CD4-positive, alpha-beta T cell treated with Interferon alpha-2 for 1 hour (primary cell): ENCODE measurements around the gene RGL3.
"Not testable (repeated sequence)": the region's sequence is repeated elsewhere in the genome, so short reads cannot be mapped to it uniquely, and the experiment has no call there.

Source experiments
- DNase-seq, 2 donors: peaks; one replicate each; pipeline ENCODE4 v3.0.0-alpha.2; 2020 to 2022

RGL3 gene

DNA sequence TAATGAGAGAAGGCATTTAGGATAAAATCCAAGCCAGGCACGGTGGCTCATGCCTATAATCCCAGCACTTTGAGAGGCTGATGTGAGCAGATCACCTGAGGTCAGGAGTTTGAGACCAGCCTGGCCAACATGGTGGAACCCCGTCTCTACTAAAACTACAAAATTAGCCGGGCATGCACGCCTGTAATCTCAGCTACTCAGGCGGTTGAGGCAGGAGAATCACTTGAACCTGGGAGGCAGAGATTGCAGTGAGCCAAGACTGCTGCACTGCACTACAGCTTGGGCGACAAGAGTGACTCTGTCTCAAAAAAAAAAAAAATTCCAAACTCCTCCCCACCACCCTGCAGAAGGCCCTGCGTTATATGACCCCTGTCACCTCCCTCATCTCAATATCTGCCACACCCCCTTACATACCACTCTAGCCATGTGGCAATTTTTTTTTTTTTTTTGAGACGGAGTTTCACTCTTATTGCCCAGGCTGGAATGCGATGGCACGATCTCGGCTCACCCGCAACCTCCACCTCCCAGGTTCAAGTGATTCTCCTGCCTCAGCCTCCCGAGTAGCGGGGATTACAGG lies 39.8 kb downstream of the RGL3 start:
- not testable (repeated sequence) for DNase-seq

DNA sequence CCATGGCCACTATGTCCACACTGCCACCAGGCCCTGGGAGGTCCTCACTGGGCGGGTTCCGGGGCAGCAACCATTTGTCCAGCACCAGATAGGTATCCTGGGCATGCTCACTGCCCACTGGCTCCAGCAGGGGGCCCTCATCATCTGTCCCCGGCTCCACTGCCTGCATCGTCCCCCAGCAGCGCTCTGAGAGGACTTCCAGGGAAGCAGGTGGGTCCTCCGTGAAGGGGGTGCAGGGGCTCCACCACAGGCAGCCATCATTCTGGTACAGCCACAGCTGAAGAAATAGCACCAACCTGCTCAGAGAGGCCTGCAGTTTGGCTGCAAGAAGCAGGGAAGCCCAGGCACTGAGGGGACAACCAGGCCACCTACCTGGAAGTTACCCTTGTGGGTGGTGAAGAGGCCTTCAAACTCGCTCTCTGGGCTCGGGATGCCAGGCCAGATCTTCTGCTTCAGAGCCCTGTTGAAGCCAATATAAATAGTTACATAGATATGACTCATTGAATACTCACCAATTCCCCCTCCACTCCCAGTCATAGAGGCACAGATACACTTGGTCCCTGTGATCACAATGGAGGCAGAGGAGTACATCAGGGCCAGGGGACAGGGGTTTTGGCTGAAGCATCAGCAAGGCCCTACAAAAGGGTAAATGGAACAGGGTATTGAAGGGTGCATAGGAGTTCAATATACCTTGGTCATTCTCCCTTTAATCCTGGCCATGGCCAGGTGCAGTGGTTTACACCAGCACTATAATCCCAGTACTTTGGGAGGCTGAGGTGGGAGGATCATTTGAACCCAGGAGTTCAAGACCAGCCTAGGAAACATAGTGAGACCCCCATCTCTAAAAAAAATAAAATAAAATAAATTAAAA lies 40.6 kb downstream of the RGL3 start:
- peak in 1 of 2 donors; percentile 8 for DNase-seq

GRCh38 chr19:11377756-11378155 lies 41.4 kb downstream of the RGL3 start:
- DNase-seq, result no peak

DNA sequence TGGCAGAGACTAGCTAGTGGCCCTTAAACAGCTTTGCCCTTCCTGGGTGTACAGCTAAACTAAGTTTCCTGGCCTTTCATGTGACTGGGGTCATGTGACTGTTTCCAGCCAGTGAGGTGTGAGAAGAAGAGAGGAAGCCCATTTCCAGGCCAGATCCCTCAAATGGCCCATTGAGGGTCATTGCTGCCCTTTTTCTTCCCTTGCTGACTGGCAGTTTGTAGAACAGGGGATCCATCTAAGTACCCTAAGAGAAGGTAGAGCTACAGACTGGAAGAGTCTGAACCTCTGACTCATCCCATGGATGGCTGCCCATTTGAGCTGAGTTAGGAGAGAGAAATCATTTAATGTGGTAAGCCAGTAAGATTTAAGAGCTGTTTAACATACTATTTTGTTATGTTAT lies 41.9 kb downstream of the RGL3 start:
- DNase-seq, result no peak

- DNase-seq, result peak; percentile 71 to 81
Measured at GRCh38 chr19:11375143-11375948, 43.8 kb downstream of the RGL3 start.

- peak; percentile 99 for DNase-seq
Measured at GRCh38 chr19:11374433-11375142, 44.5 kb downstream of the RGL3 start, which contains the start of gene SWSAP1. Gene SWSAP1, plus strand, starts transcription at chr19:11374666. Its CDS starts 15 bp downstream, at chr19:11374681.

- DNase-seq, result no peak
Measured at GRCh38 chr19:11373885-11374432, 45.2 kb downstream of the RGL3 start.

- DNase-seq, result no peak
Measured at GRCh38 chr19:11373166-11373884, 45.8 kb downstream of the RGL3 start.

DNA sequence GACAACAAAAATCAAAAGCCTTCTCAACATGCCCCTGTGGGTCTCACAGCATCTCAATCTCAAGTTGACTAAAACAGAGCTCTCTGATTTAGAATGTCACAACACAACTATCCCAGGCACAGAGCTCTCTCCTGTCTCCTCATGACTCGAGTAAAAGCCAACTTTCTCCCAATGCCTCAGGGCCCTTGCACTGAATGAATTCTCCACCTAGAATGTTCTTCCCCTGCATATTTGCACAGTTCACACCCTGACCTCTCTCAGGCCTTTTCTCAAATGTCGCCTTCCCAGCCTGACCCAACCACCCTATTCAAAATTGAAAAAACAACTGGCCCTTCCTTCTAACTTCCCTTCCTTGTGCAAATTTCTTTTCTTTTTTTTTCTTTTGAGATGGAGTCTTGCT lies 48.4 kb downstream of the RGL3 start:
- DNase-seq, result no peak

- no peak for DNase-seq
Measured at GRCh38 chr19:11367528-11367927, 51.6 kb downstream of the RGL3 start.

- DNase-seq, result no peak
Measured at GRCh38 chr19:11365557-11366117, 53.5 kb downstream of the RGL3 start.

DNA sequence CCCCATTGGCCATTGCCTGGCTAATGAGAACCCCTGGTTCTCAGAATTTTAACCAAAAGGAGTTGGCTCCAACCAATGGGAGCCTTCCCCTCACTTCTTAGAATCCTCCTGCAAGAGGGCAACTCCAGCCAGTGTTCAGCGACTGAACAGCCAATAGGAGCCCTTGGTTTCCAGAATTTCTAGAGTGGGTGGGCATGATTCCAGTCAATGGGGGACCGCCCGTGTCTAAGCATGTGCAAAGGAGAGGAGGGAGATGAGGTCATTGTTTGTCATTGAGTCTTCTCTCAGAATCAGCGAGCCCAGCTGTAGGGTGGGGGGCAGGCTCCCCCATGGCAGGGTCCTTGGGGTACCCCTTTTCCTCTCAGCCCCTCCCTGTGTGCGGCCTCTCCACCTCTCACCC lies 54.2 kb downstream of the RGL3 start:
- DNase-seq, result no peak

- DNase-seq, result no peak
Measured at GRCh38 chr19:11364296-11364904, 54.7 kb downstream of the RGL3 start.

GRCh38 chr19:11363881-11364280 lies 55.2 kb downstream of the RGL3 start:
- no peak for DNase-seq

GRCh38 chr19:11361771-11362731 lies 57.1 kb downstream of the RGL3 start:
- no peak for DNase-seq

DNA sequence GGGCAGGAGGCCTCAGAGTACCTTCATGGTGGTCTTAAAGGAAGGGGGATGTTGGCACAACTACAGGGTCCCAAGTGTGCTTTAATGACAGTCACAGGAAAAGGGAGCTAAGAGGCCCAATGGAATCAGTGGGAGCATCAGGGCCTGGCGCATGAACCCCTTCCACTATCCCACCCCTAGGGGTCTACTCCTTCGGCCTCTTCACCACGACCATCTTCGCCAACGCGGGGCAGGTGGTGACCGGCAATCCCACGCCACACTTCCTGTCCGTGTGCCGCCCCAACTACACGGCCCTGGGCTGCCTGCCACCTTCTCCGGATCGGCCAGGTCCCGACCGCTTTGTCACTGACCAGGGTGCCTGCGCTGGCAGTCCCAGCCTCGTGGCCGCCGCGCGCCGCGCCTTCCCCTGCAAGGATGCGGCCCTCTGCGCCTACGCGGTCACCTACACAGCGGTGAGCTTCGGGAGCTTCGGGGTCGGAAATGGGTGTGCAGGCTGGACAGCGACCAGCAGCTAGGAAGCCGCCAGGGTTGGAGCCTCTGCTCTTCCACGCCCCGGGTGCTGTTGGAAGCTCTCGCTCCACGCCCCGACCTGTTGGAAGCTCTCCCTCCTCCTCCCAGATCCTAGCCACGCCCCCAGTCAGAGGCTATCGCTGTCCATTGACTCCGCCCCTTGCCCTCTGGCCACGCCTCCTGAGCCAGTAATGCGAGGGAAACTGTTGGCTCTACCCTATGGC lies 57.9 kb downstream of the RGL3 start:
- DNase-seq, result no peak

DNA sequence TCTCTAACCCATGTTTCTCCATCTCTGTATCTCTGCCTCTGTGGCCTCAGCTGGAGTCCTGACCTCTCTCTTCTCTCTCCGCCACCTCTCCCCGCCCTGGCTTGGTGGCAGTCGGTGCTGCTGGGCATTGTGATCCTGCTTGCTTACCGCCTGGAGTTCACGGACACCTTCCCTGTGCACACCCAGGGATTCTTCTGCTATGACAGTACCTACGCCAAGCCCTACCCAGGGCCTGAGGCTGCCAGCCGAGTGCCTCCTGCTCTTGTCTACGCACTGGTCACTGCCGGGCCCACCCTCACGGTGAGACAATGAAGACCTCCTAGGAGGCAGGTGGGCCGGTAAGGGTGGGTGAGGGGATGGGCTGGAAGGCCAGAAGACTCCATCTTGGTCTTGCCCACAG lies 59.7 kb downstream of the RGL3 start:
- no peak for DNase-seq

DNA sequence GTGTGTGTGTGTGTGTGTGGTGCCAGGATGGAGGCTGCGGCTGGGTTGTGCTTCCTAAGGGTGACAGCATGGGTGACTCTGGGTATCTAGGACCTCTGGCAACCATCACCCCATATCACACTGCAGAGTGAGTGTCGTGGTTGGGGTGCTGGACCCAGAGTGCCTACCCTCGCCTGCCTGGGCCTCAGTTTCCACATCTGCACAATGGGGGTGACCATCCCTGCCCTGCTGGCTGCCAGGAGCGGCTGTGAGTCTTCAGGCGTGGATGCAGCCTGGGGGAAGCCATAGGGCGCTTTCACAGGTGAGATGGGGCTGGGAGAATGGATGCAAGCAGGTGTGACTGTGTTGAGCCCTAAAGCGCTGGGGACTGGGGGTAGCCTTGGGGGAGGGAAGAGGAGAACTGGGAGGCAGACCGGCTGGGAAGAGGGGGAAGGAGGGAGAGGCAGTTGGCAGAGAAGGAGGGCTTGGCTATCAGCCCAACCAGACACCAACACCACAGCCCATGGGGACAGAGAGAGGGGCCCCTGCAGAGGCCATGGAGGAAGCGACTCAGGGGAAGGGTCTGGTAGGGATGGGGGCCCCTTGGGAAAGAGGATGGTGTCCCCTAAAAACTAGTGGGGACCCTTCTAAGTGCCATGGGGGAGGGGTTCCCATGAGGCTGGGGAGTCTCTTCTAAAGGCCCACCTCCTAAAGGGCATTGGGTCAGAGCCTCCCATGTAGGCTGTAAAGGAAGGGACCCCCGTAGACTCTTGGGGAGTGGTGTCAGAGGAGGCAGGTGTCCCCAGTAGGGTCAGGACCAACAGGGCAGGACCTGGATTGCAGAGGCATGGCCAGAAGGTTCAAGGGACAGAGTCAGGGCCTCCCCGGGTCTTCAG lies 62.2 kb downstream of the RGL3 start:
- no peak for DNase-seq
